ENCODE measurements around the gene FKBP9. TPM values are rescaled to one million over a fixed set of nuclear protein-coding genes. Genes with fewer than 3 reads are reported as not detected.
"Not testable (repeated sequence)": the region's sequence is repeated elsewhere in the genome, so short reads cannot be mapped to it uniquely, and the experiment has no call there.

Gene FKBP9
- total RNA-seq, 1 experiment from 2014 or later = 87.3 TPM

- DNase-seq (ENCODE audit: low spot score) = no peak
- in situ Hi-C loops (cut with HindIII; ENCODE audit: low sequenced_read_pairs) = loop anchor here (5.0 kb wide), 1 partner anchor 70 kb away; no protein-coding TSS in a partner anchor
Observed at GRCh38 chr7:32947420-32947983, 9.7 kb upstream of the FKBP9 start.

GRCh38 chr7:32948202-32948601 is 9.0 kb upstream of the FKBP9 start:
- in situ Hi-C loops (cut with HindIII; ENCODE audit: low sequenced_read_pairs) = loop anchor here (5.0 kb wide), 1 partner anchor 71 kb away; no protein-coding TSS in a partner anchor
- no peak for DNase-seq (ENCODE audit: low spot score)

- in situ Hi-C loops (cut with HindIII; ENCODE audit: low sequenced_read_pairs) = no loop called here
- DNase-seq (ENCODE audit: low spot score) = no peak
Observed at GRCh38 chr7:32952876-32953275, 4.4 kb upstream of the FKBP9 start.

GRCh38 chr7:32958046-32959025 is 1.1 kb downstream of the FKBP9 start:
- DNase-seq (ENCODE audit: low spot score) = no peak
- in situ Hi-C loops (cut with HindIII; ENCODE audit: low sequenced_read_pairs) = no loop called here

- in situ Hi-C loops (cut with HindIII; ENCODE audit: low sequenced_read_pairs); DNase-seq (ENCODE audit: low spot score): not testable (repeated sequence)
Observed at GRCh38 chr7:32963880-32964301, 6.7 kb downstream of the FKBP9 start.

- DNase-seq (ENCODE audit: low spot score); in situ Hi-C loops (cut with HindIII; ENCODE audit: low sequenced_read_pairs): not testable (repeated sequence)
Observed at GRCh38 chr7:32964461-32965159, 7.4 kb downstream of the FKBP9 start.

GRCh38 chr7:32966489-32967267 is 9.4 kb downstream of the FKBP9 start:
- in situ Hi-C loops (cut with HindIII; ENCODE audit: low sequenced_read_pairs); DNase-seq (ENCODE audit: low spot score): not testable (repeated sequence)

- DNase-seq (ENCODE audit: low spot score); in situ Hi-C loops (cut with HindIII; ENCODE audit: low sequenced_read_pairs): not testable (repeated sequence)
Observed at GRCh38 chr7:32967268-32967582, 10.0 kb downstream of the FKBP9 start.

- DNase-seq (ENCODE audit: low spot score); in situ Hi-C loops (cut with HindIII; ENCODE audit: low sequenced_read_pairs): not testable (repeated sequence)
Observed at GRCh38 chr7:32971967-32972366, 14.7 kb downstream of the FKBP9 start.

GRCh38 chr7:32977159-32977558 is 19.9 kb downstream of the FKBP9 start:
- in situ Hi-C loops (cut with HindIII; ENCODE audit: low sequenced_read_pairs); DNase-seq (ENCODE audit: low spot score): not testable (repeated sequence)

- in situ Hi-C loops (cut with HindIII; ENCODE audit: low sequenced_read_pairs); DNase-seq (ENCODE audit: low spot score): not testable (repeated sequence)
Observed at GRCh38 chr7:32979246-32979645, 22.0 kb downstream of the FKBP9 start.

- DNase-seq (ENCODE audit: low spot score); in situ Hi-C loops (cut with HindIII; ENCODE audit: low sequenced_read_pairs): not testable (repeated sequence)
Observed at GRCh38 chr7:32979902-32980301, 22.7 kb downstream of the FKBP9 start.

- DNase-seq (ENCODE audit: low spot score); in situ Hi-C loops (cut with HindIII; ENCODE audit: low sequenced_read_pairs): not testable (repeated sequence)
Observed at GRCh38 chr7:32988148-32988547, 30.9 kb downstream of the FKBP9 start.

GRCh38 chr7:32991068-32991585 is 33.9 kb downstream of the FKBP9 start:
- DNase-seq (ENCODE audit: low spot score); in situ Hi-C loops (cut with HindIII; ENCODE audit: low sequenced_read_pairs): not testable (repeated sequence)

- in situ Hi-C loops (cut with HindIII; ENCODE audit: low sequenced_read_pairs); DNase-seq (ENCODE audit: low spot score): not testable (repeated sequence)
Observed at GRCh38 chr7:32991975-32992700, 34.9 kb downstream of the FKBP9 start.

- in situ Hi-C loops (cut with HindIII; ENCODE audit: low sequenced_read_pairs); DNase-seq (ENCODE audit: low spot score): not testable (repeated sequence)
Observed at GRCh38 chr7:32992750-32993149, 35.5 kb downstream of the FKBP9 start.

- DNase-seq (ENCODE audit: low spot score); in situ Hi-C loops (cut with HindIII; ENCODE audit: low sequenced_read_pairs): not testable (repeated sequence)
Observed at GRCh38 chr7:32997956-32998355, 40.7 kb downstream of the FKBP9 start.

Measured in G401 (cell line).